Subcutaneous adipose tissue (tissue), 4 donors: Measurements from ENCODE around the gene SIVA1. TPM values are rescaled to one million over a fixed set of nuclear protein-coding genes. Genes with fewer than 3 reads are reported as not detected.

Experiments
- total RNA-seq, 4 donors: library from RNA; depleted of rRNA; stranded (reverse); fragments of >200 nt; gene quantifications; one replicate each; pipeline ENCODE4 v1.1.0, GENCODE V29; 2016
- TF ChIP-seq, protein P1 (sequence below): fragments of 450-650 bp; IDR thresholded peaks from one replicate; pipeline ENCODE4 v1.5.1; 2016; ENCODE audit warnings: low read depth, mild to moderate bottlenecking, control low read depth, antibody characterized with exemption, moderate library complexity

Gene SIVA1
- total RNA-seq, 4 donors from 2014 or later = 65.4 to 232 (median 169) TPM

DNA sequence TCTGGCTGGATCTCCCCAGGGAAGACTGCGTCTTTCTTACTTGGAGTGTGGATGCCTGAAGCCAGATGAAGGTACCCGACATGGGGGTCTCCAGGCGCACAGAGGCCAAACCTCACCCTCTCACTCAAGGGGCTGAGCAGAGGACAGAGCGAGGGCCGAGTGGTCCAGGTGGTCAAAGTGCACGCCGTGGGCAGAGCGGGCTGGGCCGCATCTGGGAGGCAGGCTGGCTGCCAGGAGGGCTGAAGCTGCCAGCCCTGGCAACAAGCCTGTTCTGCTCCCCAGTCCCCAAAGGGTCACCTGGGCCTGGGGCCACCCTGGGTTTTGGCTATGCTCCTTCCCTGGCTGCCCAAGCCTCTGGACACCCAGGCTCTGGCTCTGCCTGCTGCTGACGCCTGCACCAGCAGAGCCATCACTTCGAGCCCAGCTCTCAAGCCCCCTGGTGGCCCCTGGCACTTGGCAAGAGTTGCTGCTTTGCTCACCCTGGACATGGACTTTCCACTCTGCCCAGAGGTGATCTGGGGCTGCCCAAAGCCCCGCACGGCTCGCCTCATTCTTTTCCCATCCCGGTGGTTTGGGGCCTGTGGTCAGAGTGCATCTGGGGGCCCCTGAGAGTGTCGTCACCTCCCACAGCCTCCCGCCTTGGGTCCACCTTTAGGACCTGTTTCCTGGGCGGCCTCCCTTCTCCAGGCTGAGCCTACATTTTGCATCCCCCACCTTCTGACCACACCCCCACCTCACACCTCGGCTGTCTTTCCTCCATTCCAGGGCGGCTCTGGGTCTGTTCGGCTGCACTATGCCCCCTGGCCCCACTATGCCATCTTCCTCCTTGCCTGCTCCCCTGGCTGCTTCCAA, 26.1 kb upstream of the SIVA1 start:
- TF ChIP-seq, protein P1, sequence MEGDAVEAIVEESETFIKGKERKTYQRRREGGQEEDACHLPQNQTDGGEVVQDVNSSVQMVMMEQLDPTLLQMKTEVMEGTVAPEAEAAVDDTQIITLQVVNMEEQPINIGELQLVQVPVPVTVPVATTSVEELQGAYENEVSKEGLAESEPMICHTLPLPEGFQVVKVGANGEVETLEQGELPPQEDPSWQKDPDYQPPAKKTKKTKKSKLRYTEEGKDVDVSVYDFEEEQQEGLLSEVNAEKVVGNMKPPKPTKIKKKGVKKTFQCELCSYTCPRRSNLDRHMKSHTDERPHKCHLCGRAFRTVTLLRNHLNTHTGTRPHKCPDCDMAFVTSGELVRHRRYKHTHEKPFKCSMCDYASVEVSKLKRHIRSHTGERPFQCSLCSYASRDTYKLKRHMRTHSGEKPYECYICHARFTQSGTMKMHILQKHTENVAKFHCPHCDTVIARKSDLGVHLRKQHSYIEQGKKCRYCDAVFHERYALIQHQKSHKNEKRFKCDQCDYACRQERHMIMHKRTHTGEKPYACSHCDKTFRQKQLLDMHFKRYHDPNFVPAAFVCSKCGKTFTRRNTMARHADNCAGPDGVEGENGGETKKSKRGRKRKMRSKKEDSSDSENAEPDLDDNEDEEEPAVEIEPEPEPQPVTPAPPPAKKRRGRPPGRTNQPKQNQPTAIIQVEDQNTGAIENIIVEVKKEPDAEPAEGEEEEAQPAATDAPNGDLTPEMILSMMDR = no peak

DNA sequence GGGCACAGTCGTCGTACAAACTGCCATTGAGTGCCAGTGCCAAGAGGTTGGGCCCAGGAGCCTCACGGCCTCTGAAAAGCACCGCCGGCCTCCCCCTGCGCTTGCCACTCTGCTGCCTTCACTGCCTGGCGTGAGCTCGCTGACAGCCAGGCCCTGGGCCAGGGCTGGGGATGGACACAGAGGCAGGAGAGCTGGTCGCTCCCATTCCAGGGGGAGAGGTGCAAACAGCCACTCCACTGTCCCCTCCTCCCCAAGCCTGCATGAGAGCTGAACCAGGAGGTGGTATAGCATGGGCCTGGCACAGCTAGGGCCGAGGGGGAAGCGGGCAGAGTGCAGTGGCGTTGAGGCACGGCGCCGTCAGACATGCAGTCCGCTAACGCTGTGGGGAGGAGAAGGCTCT, 24.3 kb upstream of the SIVA1 start:
- TF ChIP-seq, protein P1 = no peak

DNA sequence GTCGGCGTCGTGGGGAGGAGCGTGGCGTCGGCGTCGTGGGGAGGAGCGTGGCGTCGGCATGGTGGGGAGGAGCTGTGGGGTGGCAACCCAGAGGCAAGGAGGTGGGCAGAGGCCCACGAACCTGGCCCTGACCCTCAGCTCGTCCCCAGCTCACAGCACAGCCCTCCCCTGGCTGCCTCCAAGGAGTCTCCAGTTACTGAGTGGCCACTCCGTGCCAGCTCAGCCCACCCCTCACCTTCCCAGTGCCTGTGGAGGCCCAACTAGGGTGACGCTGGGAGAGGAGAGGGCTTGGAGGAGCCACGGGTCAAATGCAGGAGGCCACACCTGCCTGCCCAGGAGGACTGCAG, 23.1 kb upstream of the SIVA1 start:
- TF ChIP-seq, protein P1 = no peak

DNA sequence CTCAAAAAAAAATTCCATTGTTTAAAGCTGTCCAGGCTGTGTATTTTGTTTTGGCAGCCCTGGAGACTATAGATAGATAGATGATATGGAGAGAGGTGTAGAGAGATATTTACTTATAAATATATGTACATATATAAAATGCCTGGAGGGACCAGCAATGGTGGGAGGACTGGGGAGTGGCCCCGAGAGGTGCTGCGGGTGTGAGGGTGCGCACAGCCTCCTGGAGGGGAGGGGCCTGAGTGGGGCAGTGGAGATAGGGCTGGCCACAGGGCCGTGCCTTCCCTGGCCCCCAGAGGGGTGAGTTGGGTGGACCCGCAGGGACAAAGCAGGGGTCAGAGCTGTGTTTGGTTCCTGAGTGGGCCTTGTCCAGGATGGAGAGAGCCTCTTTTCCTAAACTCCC, 22.5 kb upstream of the SIVA1 start:
- TF ChIP-seq, protein P1 = no peak

DNA sequence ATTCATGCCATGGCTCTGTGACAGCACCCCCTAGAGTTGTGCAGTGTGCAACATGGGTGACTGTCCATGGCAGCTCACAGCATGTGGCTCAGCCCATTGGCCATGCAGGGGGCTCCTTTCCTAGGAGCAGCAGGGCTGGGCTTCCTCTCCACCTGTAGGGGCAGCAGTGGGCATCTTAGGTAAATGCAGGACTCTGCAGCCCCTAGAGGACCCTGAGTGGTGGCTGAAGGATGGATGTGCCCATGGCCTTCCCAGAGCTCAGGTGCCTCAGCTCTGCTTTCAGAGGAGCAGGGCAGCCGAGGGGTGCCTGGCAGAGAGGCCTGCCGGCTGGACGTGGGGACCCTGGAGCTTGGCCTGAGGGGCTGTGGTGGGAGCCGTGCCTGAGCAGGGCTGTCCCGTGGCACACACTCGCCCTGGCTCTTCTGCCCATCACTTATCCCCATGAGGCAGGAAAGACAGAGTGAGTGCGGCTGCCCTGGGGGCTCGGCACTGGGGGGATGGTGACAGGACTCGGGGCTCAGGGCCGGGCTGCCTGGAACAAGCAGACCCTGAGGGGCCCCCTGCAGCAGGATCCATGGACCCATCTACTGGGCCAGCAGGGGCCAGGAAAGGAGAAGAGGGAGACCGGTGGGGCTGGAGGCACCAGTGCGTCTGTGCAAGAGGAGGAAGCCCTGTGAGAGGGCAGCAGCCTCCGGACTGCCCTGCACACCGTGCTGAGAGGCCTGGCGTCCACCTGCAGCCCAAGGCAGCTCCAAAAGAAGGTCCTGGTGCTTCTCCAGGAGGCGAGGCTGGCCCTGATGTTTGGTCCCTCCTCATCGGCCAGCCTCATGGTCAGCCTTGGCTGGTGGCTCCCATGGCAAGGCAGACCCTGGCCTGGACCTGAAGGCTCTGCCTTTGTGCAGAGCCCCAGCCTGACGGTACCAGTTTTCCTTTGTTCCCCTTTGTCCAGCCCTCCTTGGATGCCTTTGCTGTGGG, 21.3 kb upstream of the SIVA1 start:
- TF ChIP-seq, protein P1 = no peak

DNA sequence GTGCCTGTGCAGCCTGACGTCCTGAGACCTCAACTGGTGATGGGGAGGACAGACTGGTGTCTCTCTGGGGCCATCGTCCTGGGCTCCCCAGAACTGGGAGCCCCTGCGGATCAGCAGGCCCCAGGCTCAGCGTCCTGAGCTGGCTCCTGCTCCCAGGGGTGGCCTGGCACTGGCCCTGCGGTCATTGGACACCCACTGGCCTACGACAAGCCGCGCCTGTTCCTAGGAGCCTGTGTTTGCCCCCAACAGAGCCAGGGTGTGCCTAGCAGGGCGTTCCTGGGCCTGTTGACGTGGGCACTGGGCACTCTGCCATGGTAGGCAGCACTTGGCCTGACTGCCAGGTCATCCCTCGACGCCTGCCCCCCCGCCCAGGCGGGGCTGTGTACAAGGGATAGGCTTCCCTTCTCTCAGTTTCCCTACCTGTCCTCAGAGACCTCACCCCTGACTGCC, 20.6 kb upstream of the SIVA1 start:
- TF ChIP-seq, protein P1 = no peak
